Hepatocyte (in vitro differentiated cells): ENCODE measurements around the gene ZNF474. TPM values are rescaled to one million over a fixed set of nuclear protein-coding genes. Genes with fewer than 3 reads are reported as not detected.
A peak's percentile ranks its signal among the peaks of the same experiment; 100 is the strongest.

Experiments used
- DNase-seq: peaks from one replicate; pipeline ENCODE4 v3.0.0-alpha.2; 2016; ENCODE audit warnings: low spot score
- H2AFZ ChIP-seq: fragments of 200-600 bp; sonication (generic); 2 replicates; pipeline ENCODE4 v1.6.0; 2016; ENCODE audit warnings: antibody characterized with exemption, mild to moderate bottlenecking
- H3K27ac ChIP-seq: fragments of 200-600 bp; sonication (generic); 2 replicates; pipeline ENCODE4 v1.5.1; 2016; ENCODE audit warnings: mild to moderate bottlenecking
- H3K27me3 ChIP-seq: fragments of 200-600 bp; sonication (generic); 2 replicates; pipeline ENCODE4 v1.6.1; 2016
- H3K36me3 ChIP-seq: fragments of 200-600 bp; sonication (generic); replicated peaks from 2 replicates; pipeline ENCODE4 v1.5.1; 2016; ENCODE audit warnings: low read depth; ENCODE audit not compliant: insufficient read depth
- H3K4me1 ChIP-seq: fragments of 200-600 bp; sonication (generic); 2 replicates; pipeline ENCODE4 v1.5.1; 2016; ENCODE audit warnings: mild to moderate bottlenecking, moderate library complexity; ENCODE audit not compliant: insufficient read depth
- H3K4me2 ChIP-seq: fragments of 200-600 bp; sonication (generic); 2 replicates; pipeline ENCODE4 v1.6.0; 2016
- H3K4me3 ChIP-seq: fragments of 200-600 bp; sonication (generic); 2 replicates; pipeline ENCODE4 v1.5.1; 2016; ENCODE audit warnings: mild to moderate bottlenecking
- H3K79me2 ChIP-seq: fragments of 200-600 bp; sonication (generic); 2 replicates; pipeline ENCODE4 v1.6.0; 2017; ENCODE audit warnings: mild to moderate bottlenecking
- H3K9me2 ChIP-seq: fragments of 200-600 bp; sonication (generic); replicated peaks from 2 replicates; pipeline ENCODE4 v1.6.0; 2017; ENCODE audit warnings: mild to moderate bottlenecking; ENCODE audit not compliant: insufficient read depth
- H3K9me3 ChIP-seq: fragments of 200-600 bp; sonication (generic); 2 replicates; pipeline ENCODE4 v1.5.1; 2016; ENCODE audit warnings: low read depth, mild to moderate bottlenecking
- H4K20me1 ChIP-seq: fragments of 200-600 bp; sonication (generic); 2 replicates; pipeline ENCODE4 v1.6.0; 2016; ENCODE audit warnings: mild to moderate bottlenecking; ENCODE audit not compliant: insufficient read depth, poor library complexity, severe bottlenecking
- EZH2 ChIP-seq: fragments of 200-600 bp; sonication (generic); IDR thresholded peaks from 2 replicates; pipeline ENCODE4 v1.6.1; 2016; ENCODE audit warnings: antibody characterized with exemption, mild to moderate bottlenecking, borderline replicate concordance
- EZH2phosphoT487 ChIP-seq: fragments of 200-600 bp; sonication (generic); IDR thresholded peaks from one replicate; pipeline ENCODE4 v1.6.1; 2018; ENCODE audit warnings: antibody characterized with exemption, mild to moderate bottlenecking, low read depth, moderate library complexity; ENCODE audit not compliant: unreplicated experiment, severe bottlenecking
- WGBS: methylation state at CpG from one replicate; pipeline ENCODE4 v1.1.6; 2016; ENCODE audit warnings: low lambda C conversion rate; ENCODE audit errors: missing lambda C conversion rate; 5-methylcytosine and 5-hydroxymethylcytosine counted together
- polyA plus RNA-seq: library from polyadenylated mRNA; unstranded; fragments of >200 nt; fragmentation: Nextera tagmentation; extraction: Ambion mirVana; gene quantifications from 2 replicates; pipeline ENCODE4 v1.2.1, GENCODE V29; 2016
- total RNA-seq: library from RNA; depleted of rRNA; stranded (reverse); fragments of >200 nt; gene quantifications from 2 replicates; pipeline ENCODE4 v1.2.3, GENCODE V29; 2014
- TF ChIP-seq, protein P1 (sequence below): fragments of 200-600 bp; sonication (generic); IDR thresholded peaks from 2 replicates; pipeline ENCODE4 v1.5.1; 2016; ENCODE audit warnings: antibody characterized with exemption, mild to moderate bottlenecking; ENCODE audit not compliant: poor library complexity

Gene ZNF474
- total and polyA plus RNA-seq, 2 experiments from 2014 or later = 0.43 to 2.8 TPM

DNA sequence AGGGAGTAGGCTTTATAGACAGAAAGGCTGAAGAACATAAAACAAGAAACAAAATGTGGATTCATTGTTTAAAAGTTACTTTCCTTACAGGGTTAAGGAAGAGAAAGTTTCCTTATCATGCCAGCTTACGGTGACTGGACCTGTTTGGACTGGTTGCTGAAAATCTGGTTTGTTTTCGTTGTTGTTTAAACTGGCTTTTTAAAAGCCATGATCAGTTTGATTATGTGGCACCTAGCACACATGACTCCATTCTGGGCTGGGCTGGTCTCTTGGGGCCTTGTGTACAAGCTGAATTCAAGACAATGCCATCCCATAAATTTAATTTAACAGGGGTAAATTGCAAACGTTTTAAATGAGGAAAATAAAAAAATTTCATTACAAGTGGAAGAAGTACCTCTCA, 18.4 kb upstream of the ZNF474 start:
- H3K9me3 ChIP-seq = no peaks in the 10 kb centered on the region
- H3K27me3 ChIP-seq = peaks cover 9% of the 10 kb centered on the region
- H3K9me2 ChIP-seq = no peaks in the 10 kb centered on the region
- TF ChIP-seq, protein P1, sequence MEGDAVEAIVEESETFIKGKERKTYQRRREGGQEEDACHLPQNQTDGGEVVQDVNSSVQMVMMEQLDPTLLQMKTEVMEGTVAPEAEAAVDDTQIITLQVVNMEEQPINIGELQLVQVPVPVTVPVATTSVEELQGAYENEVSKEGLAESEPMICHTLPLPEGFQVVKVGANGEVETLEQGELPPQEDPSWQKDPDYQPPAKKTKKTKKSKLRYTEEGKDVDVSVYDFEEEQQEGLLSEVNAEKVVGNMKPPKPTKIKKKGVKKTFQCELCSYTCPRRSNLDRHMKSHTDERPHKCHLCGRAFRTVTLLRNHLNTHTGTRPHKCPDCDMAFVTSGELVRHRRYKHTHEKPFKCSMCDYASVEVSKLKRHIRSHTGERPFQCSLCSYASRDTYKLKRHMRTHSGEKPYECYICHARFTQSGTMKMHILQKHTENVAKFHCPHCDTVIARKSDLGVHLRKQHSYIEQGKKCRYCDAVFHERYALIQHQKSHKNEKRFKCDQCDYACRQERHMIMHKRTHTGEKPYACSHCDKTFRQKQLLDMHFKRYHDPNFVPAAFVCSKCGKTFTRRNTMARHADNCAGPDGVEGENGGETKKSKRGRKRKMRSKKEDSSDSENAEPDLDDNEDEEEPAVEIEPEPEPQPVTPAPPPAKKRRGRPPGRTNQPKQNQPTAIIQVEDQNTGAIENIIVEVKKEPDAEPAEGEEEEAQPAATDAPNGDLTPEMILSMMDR = no peak
- no peak for TF ChIP-seq EZH2phosphoT487
- TF ChIP-seq EZH2 = no peak
- no peaks in the 10 kb centered on the region for H4K20me1 ChIP-seq
- H3K27ac ChIP-seq = no peak overlapping the region
- H3K4me2 ChIP-seq = no peak overlapping the region
- 34% methylated on average over 3 of the region's 3 CpGs for WGBS
- no peak overlapping the region for H2AFZ ChIP-seq
- no peak overlapping the region for H3K4me3 ChIP-seq
- no peaks in the 10 kb centered on the region for H3K79me2 ChIP-seq
- no peak for DNase-seq
- H3K36me3 ChIP-seq = no peaks in the 10 kb centered on the region
- H3K4me1 ChIP-seq = no peaks in the 10 kb centered on the region

DNA sequence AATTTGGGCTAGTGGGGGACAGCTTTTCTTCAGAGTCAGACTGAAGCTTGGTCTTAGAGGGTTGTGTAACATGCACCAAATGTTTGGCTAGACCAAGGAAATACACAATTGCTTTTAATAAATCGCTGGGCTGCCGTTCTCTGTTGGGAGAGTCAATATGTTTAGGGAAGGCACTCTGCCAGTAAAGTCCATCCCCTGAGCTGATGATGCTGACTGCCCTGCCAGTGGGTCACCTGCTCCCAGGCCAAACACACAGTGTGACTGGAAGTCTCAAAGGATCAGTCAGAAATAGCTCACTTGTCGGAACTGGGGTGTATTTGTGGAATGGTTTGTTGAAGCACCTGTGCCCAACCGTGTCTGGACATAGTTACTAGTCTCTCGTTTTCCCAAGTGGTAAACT, 17.9 kb upstream of the ZNF474 start:
- Histone ChIP-seq H3K27ac (no peak overlapping the region), H3K27me3 (peaks cover 9% of the 10 kb centered on the region), H3K36me3 (no peaks in the 10 kb centered on the region), H2AFZ (no peak overlapping the region), H4K20me1 (no peaks in the 10 kb centered on the region), H3K4me1 (no peaks in the 10 kb centered on the region), H3K9me3 (no peaks in the 10 kb centered on the region), H3K9me2 (no peaks in the 10 kb centered on the region), H3K4me2 (no peak overlapping the region), H3K79me2 (no peaks in the 10 kb centered on the region), H3K4me3 (no peak overlapping the region)
- 69% methylated on average over 5 of the region's 5 CpGs for WGBS
- DNase-seq = no peak
- TF ChIP-seq EZH2phosphoT487 (no peak), EZH2 (no peak)
- TF ChIP-seq, protein P1 = no peak

DNA sequence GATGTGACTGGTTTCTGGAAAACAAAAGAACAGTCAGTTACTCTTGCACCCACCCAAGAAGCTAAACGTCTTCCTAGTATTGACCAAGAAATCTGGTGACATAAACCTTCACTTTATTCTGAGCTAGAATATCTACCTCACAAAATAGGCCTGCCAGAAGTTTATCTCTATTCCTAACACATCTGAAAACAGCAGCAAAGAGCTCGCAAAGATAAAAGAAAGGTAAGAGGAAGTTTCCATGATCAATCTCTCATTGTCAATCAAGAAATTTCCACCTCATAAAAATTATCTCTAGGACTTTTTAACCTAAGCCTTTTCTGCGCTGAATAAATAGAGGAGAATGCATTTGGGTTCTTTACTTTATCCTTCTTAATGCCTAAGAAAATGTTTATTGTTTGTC, 17.3 kb upstream of the ZNF474 start:
- H3K9me2 ChIP-seq = no peaks in the 10 kb centered on the region
- no peak overlapping the region for H3K4me3 ChIP-seq
- TF ChIP-seq EZH2 (no peak), EZH2phosphoT487 (peak; percentile 65)
- TF ChIP-seq, protein P1 = no peak
- no peaks in the 10 kb centered on the region for H3K36me3 ChIP-seq
- H2AFZ ChIP-seq = no peak overlapping the region
- H3K9me3 ChIP-seq = no peaks in the 10 kb centered on the region
- peaks cover 7% of the 10 kb centered on the region for H3K27me3 ChIP-seq
- H3K4me1 ChIP-seq = no peaks in the 10 kb centered on the region
- H3K27ac ChIP-seq = no peak overlapping the region
- no peaks in the 10 kb centered on the region for H3K79me2 ChIP-seq
- no peaks in the 10 kb centered on the region for H4K20me1 ChIP-seq
- 17% methylated on average over 3 of the region's 3 CpGs for WGBS
- H3K4me2 ChIP-seq = no peak overlapping the region
- no peak for DNase-seq
